IMR-90 (cell line): ENCODE measurements around the gene BAG1. TPM values are rescaled to one million over a fixed set of nuclear protein-coding genes. Genes with fewer than 3 reads are reported as not detected.
A peak's percentile ranks its signal among the peaks of the same experiment; 100 is the strongest.

Source experiments
- ATAC-seq: fragments of 200-7000 bp; cut with Tn5 transposase; 2 replicates; pipeline ENCODE4 v1.9.1; 2020; ENCODE audit warnings: low read depth, mild to moderate bottlenecking, moderate library complexity
- BruUV-seq: library from RNA; stranded (reverse); fragments of 400-500 nt; replicated peaks from 2 replicates; lab custom pipeline; 2021; lab: Mats Ljungman, UMichigan
- CTCF ChIA-PET: fragments of 300-600 bp; formaldehyde crosslinking; extraction: SDS; loops from one replicate; lab custom pipeline; 2021; ENCODE audit warnings: antibody characterized with exemption; lab: Yijun Ruan, JAX
- POLR2A ChIA-PET: fragments of 300-600 bp; sonication (Branson Sonifier 250); formaldehyde crosslinking; loops from one replicate; lab custom pipeline; 2022; ENCODE audit warnings: antibody characterized with exemption; ENCODE audit not compliant: unreplicated experiment; lab: Charles Lee
- DNase-seq: peaks from one replicate; pipeline ENCODE4 v3.0.0; 2013
- H2AFZ ChIP-seq: replicated peaks from 2 replicates; pipeline ENCODE3; 2013; ENCODE audit warnings: low read length, mild to moderate bottlenecking; ENCODE audit not compliant: poor library complexity
- H2AK5ac ChIP-seq: 2 replicates; pipeline ENCODE4 v1.6.1; 2013; ENCODE audit warnings: low read depth, low read length, inconsistent platforms
- H2AK9ac ChIP-seq: replicated peaks from 2 replicates; pipeline ENCODE3; 2013; ENCODE audit warnings: mild to moderate bottlenecking, low read depth, low read length, moderate library complexity; ENCODE audit not compliant: poor library complexity
- H2BK120ac ChIP-seq: 2 replicates; pipeline ENCODE4 v1.6.1; 2013; ENCODE audit warnings: low read depth, low read length, inconsistent platforms
- H2BK15ac ChIP-seq: 3 replicates; pipeline ENCODE4 v1.6.1; 2013; ENCODE audit warnings: low read depth, low read length, inconsistent platforms
- H2BK20ac ChIP-seq: 2 replicates; pipeline ENCODE4 v1.6.1; 2013; ENCODE audit warnings: low read depth, mild to moderate bottlenecking, inconsistent platforms, low read length, moderate library complexity
- H2BK5ac ChIP-seq: 2 replicates; pipeline ENCODE4 v1.6.1; 2013; ENCODE audit warnings: mild to moderate bottlenecking, low read depth, low read length, inconsistent platforms; ENCODE audit not compliant: poor library complexity, severe bottlenecking
- H3K14ac ChIP-seq: replicated peaks from 2 replicates; pipeline ENCODE4 v1.6.1; 2013; ENCODE audit warnings: low read depth, low read length, inconsistent platforms
- H3K18ac ChIP-seq: 2 replicates; pipeline ENCODE4 v1.6.1; 2013; ENCODE audit warnings: low read depth, low read length, control low read depth
- H3K23ac ChIP-seq: 2 replicates; pipeline ENCODE4 v1.6.1; 2013; ENCODE audit warnings: low read depth, low read length, inconsistent platforms
- H3K27ac ChIP-seq: 2 replicates; pipeline ENCODE4 v1.5.1; 2013; ENCODE audit warnings: mild to moderate bottlenecking, control low read depth, low read length; ENCODE audit not compliant: insufficient read depth
- H3K27me3 ChIP-seq: 2 replicates; pipeline ENCODE4 v1.6.1; 2013; ENCODE audit warnings: low read length; ENCODE audit not compliant: control insufficient read depth, insufficient read depth
- H3K36me3 ChIP-seq: 2 replicates; pipeline ENCODE4 v1.6.1; 2013; ENCODE audit warnings: low read length, mixed read lengths; ENCODE audit not compliant: control insufficient read depth, insufficient read depth
- H3K4ac ChIP-seq: 2 replicates; pipeline ENCODE4 v1.6.1; 2013; ENCODE audit warnings: low read depth, low read length, inconsistent platforms
- H3K4me1 ChIP-seq: 2 replicates; pipeline ENCODE4 v1.6.1; 2013; ENCODE audit warnings: low read length, mixed read lengths; ENCODE audit not compliant: control insufficient read depth, insufficient read depth
- H3K4me2 ChIP-seq: 2 replicates; pipeline ENCODE4 v1.6.1; 2013; ENCODE audit warnings: low read depth, mild to moderate bottlenecking, control low read depth, low read length, moderate library complexity
- H3K4me3 ChIP-seq: 2 replicates; pipeline ENCODE4 v1.5.1; 2013; ENCODE audit warnings: low read depth, mild to moderate bottlenecking, control low read depth, low read length, moderate library complexity; ENCODE audit not compliant: insufficient read depth
- H3K56ac ChIP-seq: 2 replicates; pipeline ENCODE4 v1.6.1; 2013; ENCODE audit warnings: low read length, inconsistent platforms; ENCODE audit not compliant: insufficient read depth; ENCODE audit errors: extremely low read depth
- H3K79me1 ChIP-seq, 2 experiments: 2 replicates each; pipeline ENCODE4 v1.6.1; 2013; ENCODE audit warnings: low read length in 2 of 2, inconsistent platforms in 1 of 2, low read depth in 1 of 2
- H3K9ac ChIP-seq: 2 replicates; pipeline ENCODE4 v1.6.1; 2013; ENCODE audit warnings: low read depth, low read length, control low read depth
- H3K9me1 ChIP-seq: 2 replicates; pipeline ENCODE4 v1.6.1; 2013; ENCODE audit warnings: low read length, inconsistent platforms; ENCODE audit not compliant: insufficient read depth
- H3K9me3 ChIP-seq: 2 replicates; pipeline ENCODE4 v1.6.1; 2013; ENCODE audit warnings: low read length; ENCODE audit not compliant: control insufficient read depth, insufficient read depth
- H4K20me1 ChIP-seq: 2 replicates; pipeline ENCODE4 v1.6.1; 2013; ENCODE audit warnings: low read length, inconsistent platforms; ENCODE audit not compliant: insufficient read depth
- H4K5ac ChIP-seq: 2 replicates; pipeline ENCODE4 v1.6.1; 2013; ENCODE audit warnings: mild to moderate bottlenecking, low read depth, low read length, control low read depth
- H4K8ac ChIP-seq, 2 experiments: 2 replicates each; pipeline ENCODE4 v1.6.1; 2013; ENCODE audit warnings: low read depth in 2 of 2, low read length in 2 of 2, control low read depth in 1 of 2, inconsistent platforms in 1 of 2
- H4K91ac ChIP-seq: 2 replicates; pipeline ENCODE4 v1.6.1; 2013; ENCODE audit warnings: low read depth, low read length, inconsistent platforms; ENCODE audit not compliant: insufficient read depth
- CEBPB ChIP-seq: IDR thresholded peaks from 2 replicates; pipeline ENCODE4 v1.6.1; 2012; ENCODE audit warnings: low read depth, low read length, improper control_type of control experiment
- CTCF ChIP-seq: conservative IDR thresholded peaks from 2 replicates; pipeline ENCODE4 v1.5.1; 2012; ENCODE audit warnings: mild to moderate bottlenecking, low read depth, low read length, improper control_type of control experiment
- FOS ChIP-seq: fragments of 150-350 bp; IDR thresholded peaks from 2 replicates; pipeline ENCODE4 v1.6.1; 2016; ENCODE audit warnings: low read depth, low read length
- MAFK ChIP-seq: IDR thresholded peaks from 2 replicates; pipeline ENCODE4 v1.6.1; 2012; ENCODE audit warnings: low read depth, low read length, improper control_type of control experiment
- NFE2L2 ChIP-seq: fragments of 150-350 bp; IDR thresholded peaks from 2 replicates; pipeline ENCODE4 v1.6.1; 2016; ENCODE audit warnings: low read depth, mild to moderate bottlenecking, low read length
- POLR2A ChIP-seq: IDR thresholded peaks from 2 replicates; pipeline ENCODE4 v1.6.1; 2012; ENCODE audit warnings: mild to moderate bottlenecking, low read depth, low read length
- RAD21 ChIP-seq: IDR thresholded peaks from 2 replicates; pipeline ENCODE4 v1.6.1; 2012; ENCODE audit warnings: low read length, improper control_type of control experiment
- RCOR1 ChIP-seq: IDR thresholded peaks from 2 replicates; pipeline ENCODE4 v1.6.1; 2012; ENCODE audit warnings: mild to moderate bottlenecking, low read length, improper control_type of control experiment; ENCODE audit not compliant: insufficient replicate concordance
- RFX5 ChIP-seq: IDR thresholded peaks from 2 replicates; pipeline ENCODE4 v1.8.0; 2012; ENCODE audit warnings: low read depth, mild to moderate bottlenecking, low read length, moderate library complexity
- USF2 ChIP-seq: fragments of 150-350 bp; IDR thresholded peaks from 2 replicates; pipeline ENCODE4 v1.6.1; 2017; ENCODE audit warnings: mild to moderate bottlenecking, antibody characterized with exemption, low read length, low read depth
- dilution Hi-C: fragments of 300-500 bp; cut with HindIII; formaldehyde crosslinking; loops from one replicate; pipeline ENCODE4 v1.14.3; 2018; ENCODE audit warnings: low sequenced_read_pairs; ENCODE audit not compliant: unreplicated experiment
- in situ Hi-C: fragments of 300-500 bp; cut with MboI; formaldehyde crosslinking; loops from 3 replicates; pipeline ENCODE4 v1.14.3; 2019; ENCODE audit warnings: low sequenced_read_pairs, inconsistent platforms, mixed read lengths
- intact Hi-C: fragments of 100-400 bp; cut with micrococcal nuclease; formaldehyde crosslinking; loops from 2 replicates; pipeline ENCODE4 v1.10.0; 2022
- polyA plus RNA-seq, 3 experiments: library from polyadenylated mRNA; depleted of rRNA; stranded (reverse); fragments of >200 nt; gene quantifications; 2 replicates each; pipeline ENCODE4 v1.2.3, GENCODE V29; 2012; ENCODE audit warnings: low replicate concordance in 1 of 3
- total RNA-seq: library from RNA; depleted of rRNA; stranded (reverse); fragments of >200 nt; gene quantifications from 2 replicates; pipeline ENCODE4 v1.2.3, GENCODE V29; 2012

The BAG1 gene
- total and polyA plus RNA-seq, 2 of the 4 experiments (the other 2 are of a cell fraction): 4.5 to 20.9 TPM

- no peak for TF ChIP-seq NFE2L2
- TF ChIP-seq POLR2A: no peak
- TF ChIP-seq RAD21: no peak
- TF ChIP-seq USF2: no peak
- TF ChIP-seq RFX5: no peak
- no peak for TF ChIP-seq RCOR1
- TF ChIP-seq CEBPB: no peak
These were observed 5.6 kb upstream of the BAG1 start (continued) for GRCh38 chr9:33270146-33270545.

- H3K4me3 ChIP-seq: no peak overlapping the region
- BruUV-seq: no TSS peak
- in situ Hi-C loops: no loop called here
- H2BK5ac ChIP-seq: no peak overlapping the region
- intact Hi-C loops: no loop called here
- no peak for DNase-seq
- H2AK5ac ChIP-seq: no peak overlapping the region
- no peak overlapping the region for H3K27ac ChIP-seq
- peaks cover 16% of the 10 kb centered on the region for H3K36me3 ChIP-seq
- H3K4me1 ChIP-seq: peaks cover 10% of the 10 kb centered on the region
- H3K79me1 ChIP-seq: peaks cover 28 to 50% of the 10 kb centered on the region in 2 experiments
- no peak overlapping the region for H3K56ac ChIP-seq
- H2BK20ac ChIP-seq: no peak overlapping the region
- no peak overlapping the region for H2AFZ ChIP-seq
- no peak overlapping the region for H4K5ac ChIP-seq
- no peak overlapping the region for H2BK120ac ChIP-seq
- H3K9me1 ChIP-seq: peaks cover 5% of the 10 kb centered on the region; the same call in 1 of the 2 replicates
- peaks cover 9% of the 10 kb centered on the region for H4K20me1 ChIP-seq
- dilution Hi-C loops: no loop called here
- no peak overlapping the region for H3K9ac ChIP-seq
- no peaks in the 10 kb centered on the region for H3K9me3 ChIP-seq
- no peak overlapping the region for H3K23ac ChIP-seq
- no peak overlapping the region for H3K4ac ChIP-seq
- no peak overlapping the region for H3K18ac ChIP-seq
- no peak overlapping the region for H3K4me2 ChIP-seq
- no peak overlapping the region for H2BK15ac ChIP-seq
- no peak overlapping the region for H2AK9ac ChIP-seq
- ChIA-PET POLR2A (no interaction called here), CTCF (no interaction called here)
- no peaks in the 10 kb centered on the region for H3K27me3 ChIP-seq
- no peak for ATAC-seq
- no peak overlapping the region for H4K91ac ChIP-seq
- H4K8ac ChIP-seq: no peak overlapping the region
- no peak for TF ChIP-seq FOS
- TF ChIP-seq USF2: no peak
- TF ChIP-seq RFX5: no peak
- TF ChIP-seq CTCF: no peak
- no peak for TF ChIP-seq POLR2A
- no peak for TF ChIP-seq RAD21
- TF ChIP-seq MAFK: peak; percentile 50
- no peak overlapping the region for H3K14ac ChIP-seq
These were observed 2.8 kb upstream of the BAG1 start for GRCh38 chr9:33267151-33267767.
